GM23248 (cell line): ENCODE results near the gene NCOA7. TPM values are rescaled to one million over a fixed set of nuclear protein-coding genes. Genes with fewer than 3 reads are reported as not detected.
A peak's percentile ranks its signal among the peaks of the same experiment; 100 is the strongest.
"Not testable (repeated sequence)": the region's sequence is repeated elsewhere in the genome, so short reads cannot be mapped to it uniquely, and the experiment has no call there.

Experiments
- DNase-seq: peaks from one replicate; pipeline ENCODE4 v3.0.0-alpha.2; 2015
- H2AFZ ChIP-seq: fragments of 200-600 bp; sonication (generic); 2 replicates; pipeline ENCODE4 v1.6.1; 2016; ENCODE audit warnings: antibody characterized with exemption
- H3F3A ChIP-seq: fragments of 200-600 bp; sonication (generic); 2 replicates; pipeline ENCODE4 v1.6.1; 2016; ENCODE audit warnings: mild to moderate bottlenecking, antibody characterized with exemption, mixed run types; ENCODE audit not compliant: insufficient read depth
- H3K27ac ChIP-seq: fragments of 200-600 bp; sonication (generic); 2 replicates; pipeline ENCODE4 v1.5.1; 2016; ENCODE audit warnings: mild to moderate bottlenecking
- H3K27me3 ChIP-seq: fragments of 200-600 bp; sonication (generic); replicated peaks from 2 replicates; pipeline ENCODE4 v1.6.1; 2016; ENCODE audit warnings: mild to moderate bottlenecking; ENCODE audit not compliant: insufficient read depth
- H3K36me3 ChIP-seq: fragments of 200-600 bp; sonication (generic); 2 replicates; pipeline ENCODE4 v1.6.1; 2016; ENCODE audit warnings: low read depth, mild to moderate bottlenecking
- H3K4me1 ChIP-seq: fragments of 200-600 bp; sonication (generic); 2 replicates; pipeline ENCODE4 v1.6.1; 2016; ENCODE audit warnings: mild to moderate bottlenecking; ENCODE audit not compliant: insufficient read depth
- H3K4me2 ChIP-seq: fragments of 200-600 bp; sonication (generic); one replicate; pipeline ENCODE4 v1.6.1; 2016; ENCODE audit warnings: mild to moderate bottlenecking; ENCODE audit not compliant: unreplicated experiment
- H3K4me3 ChIP-seq: fragments of 200-600 bp; sonication (generic); 2 replicates; pipeline ENCODE4 v1.5.1; 2016; ENCODE audit warnings: mild to moderate bottlenecking
- H3K79me2 ChIP-seq: fragments of 200-600 bp; sonication (generic); 2 replicates; pipeline ENCODE4 v1.6.1; 2016; ENCODE audit warnings: mild to moderate bottlenecking; ENCODE audit not compliant: insufficient read depth
- H3K9ac ChIP-seq: fragments of 200-600 bp; sonication (generic); 2 replicates; pipeline ENCODE4 v1.6.1; 2016; ENCODE audit warnings: mild to moderate bottlenecking
- H3K9me2 ChIP-seq: fragments of 200-600 bp; sonication (generic); 2 replicates; pipeline ENCODE4 v1.6.1; 2016; ENCODE audit warnings: mixed run types, mild to moderate bottlenecking, moderate library complexity; ENCODE audit not compliant: insufficient read depth
- H3K9me3 ChIP-seq: fragments of 200-600 bp; sonication (generic); one replicate; pipeline ENCODE4 v1.6.1; 2017; ENCODE audit warnings: low read depth
- H4K20me1 ChIP-seq: fragments of 200-600 bp; sonication (generic); 2 replicates; pipeline ENCODE4 v1.6.0; 2016; ENCODE audit not compliant: insufficient read depth
- EZH2 ChIP-seq: fragments of 200-600 bp; sonication (generic); IDR thresholded peaks from 2 replicates; pipeline ENCODE4 v1.6.1; 2018; ENCODE audit warnings: antibody characterized with exemption, mild to moderate bottlenecking; ENCODE audit not compliant: insufficient read depth, poor library complexity, severe bottlenecking
- EZH2phosphoT487 ChIP-seq: fragments of 200-600 bp; sonication (generic); IDR thresholded peaks from 2 replicates; pipeline ENCODE4 v1.6.1; 2018; ENCODE audit warnings: antibody characterized with exemption, moderate library complexity, mild to moderate bottlenecking, low read depth; ENCODE audit not compliant: insufficient read depth
- WGBS, 2 experiments: methylation state at CpG; one replicate each; pipeline ENCODE4 v1.1.6; 2015 to 2017; ENCODE audit warnings: low lambda C conversion rate in 2 of 2, low coverage in 1 of 2; ENCODE audit errors: missing lambda C conversion rate in 2 of 2; 5-methylcytosine and 5-hydroxymethylcytosine counted together
- in situ Hi-C: fragments of 300-500 bp; cut with MboI; formaldehyde crosslinking; loops from 2 replicates; pipeline ENCODE4 v1.15.0; 2020
- polyA plus RNA-seq: library from polyadenylated mRNA; unstranded; fragments of >200 nt; fragmentation: Nextera tagmentation; extraction: Ambion mirVana; gene quantifications from 2 replicates; pipeline ENCODE4 v1.2.1, GENCODE V29; 2016
- total RNA-seq: library from RNA; depleted of rRNA; stranded (reverse); fragments of >200 nt; shearing (Covaris generic); gene quantifications from 2 replicates; pipeline ENCODE4 v1.2.3, GENCODE V29; 2014

Gene NCOA7
- total and polyA plus RNA-seq, 2 experiments from 2014 or later = 9.5 to 10.2 TPM

DNA sequence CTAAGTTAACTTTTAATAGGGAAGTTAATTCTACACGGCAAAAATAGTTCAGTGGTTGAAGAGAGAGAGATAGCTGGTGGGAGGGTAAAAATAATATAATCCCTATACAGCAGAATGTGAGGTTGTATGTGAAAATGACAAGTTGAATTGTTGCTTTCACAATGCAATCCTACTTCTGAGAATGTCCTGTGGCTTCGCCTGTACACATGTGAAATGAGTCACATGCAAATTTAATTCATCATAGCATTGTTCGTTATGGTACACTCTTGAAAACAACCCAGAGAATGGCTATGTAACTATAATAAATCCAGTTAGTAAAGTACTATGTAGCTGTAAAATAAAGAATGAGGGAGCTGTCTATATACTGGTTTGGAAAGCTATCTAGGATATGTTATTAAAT lies 119.8 kb downstream of the NCOA7 start:
- Histone ChIP-seq H3K36me3 (no peaks in the 10 kb centered on the region), H3K27ac (no peak overlapping the region), H3K9ac (no peak overlapping the region), H3K9me2 (no peaks in the 10 kb centered on the region), H3K9me3 (no peaks in the 10 kb centered on the region), H3K27me3 (no peaks in the 10 kb centered on the region), H3K4me3 (no peak overlapping the region), H3K79me2 (no peaks in the 10 kb centered on the region), H4K20me1 (no peaks in the 10 kb centered on the region), H3K4me1 (peaks cover 20% of the 10 kb centered on the region), H3F3A (peaks cover 17% of the 10 kb centered on the region), H3K4me2 (no peak overlapping the region), H2AFZ (no peak overlapping the region)
- 32 to 45% methylated on average over 3 of the region's 3 CpGs for WGBS, 2 experiments
- in situ Hi-C loops = no loop called here
- TF ChIP-seq EZH2phosphoT487 = no peak
- no peak for TF ChIP-seq EZH2
- DNase-seq = peak; percentile 67

DNA sequence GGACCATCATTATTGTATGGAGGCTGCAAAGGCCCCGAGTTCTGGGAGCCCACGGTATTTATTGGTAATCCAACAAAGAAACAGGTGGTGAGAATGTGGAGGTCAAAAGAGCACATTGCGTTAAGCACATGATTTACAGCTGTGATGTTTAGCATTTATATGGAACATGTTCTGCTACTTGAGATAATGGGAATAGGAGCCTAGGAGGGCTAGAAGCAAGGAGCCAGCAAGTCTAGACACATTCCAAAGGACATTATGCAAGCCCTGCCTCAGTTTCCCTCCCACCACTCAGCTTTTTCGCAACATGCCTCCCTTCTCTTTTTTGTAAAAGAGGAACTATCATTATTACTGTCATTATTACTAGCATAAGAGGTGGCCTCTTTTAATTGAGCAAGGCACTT lies 120.3 kb downstream of the NCOA7 start:
- H3K27ac ChIP-seq, H3K9me3 ChIP-seq, H2AFZ ChIP-seq, in situ Hi-C loops, H3K79me2 ChIP-seq, H3K9ac ChIP-seq, H3K36me3 ChIP-seq, H3K4me3 ChIP-seq, H3K9me2 ChIP-seq, DNase-seq, H3K27me3 ChIP-seq, H3K4me2 ChIP-seq, H4K20me1 ChIP-seq: not testable (repeated sequence)
- H3K4me1 ChIP-seq = peaks cover 20% of the 10 kb centered on the region
- WGBS, 2 experiments = 58 to 65% methylated on average over 4 of the region's 4 CpGs
- peaks cover 17% of the 10 kb centered on the region for H3F3A ChIP-seq

DNA sequence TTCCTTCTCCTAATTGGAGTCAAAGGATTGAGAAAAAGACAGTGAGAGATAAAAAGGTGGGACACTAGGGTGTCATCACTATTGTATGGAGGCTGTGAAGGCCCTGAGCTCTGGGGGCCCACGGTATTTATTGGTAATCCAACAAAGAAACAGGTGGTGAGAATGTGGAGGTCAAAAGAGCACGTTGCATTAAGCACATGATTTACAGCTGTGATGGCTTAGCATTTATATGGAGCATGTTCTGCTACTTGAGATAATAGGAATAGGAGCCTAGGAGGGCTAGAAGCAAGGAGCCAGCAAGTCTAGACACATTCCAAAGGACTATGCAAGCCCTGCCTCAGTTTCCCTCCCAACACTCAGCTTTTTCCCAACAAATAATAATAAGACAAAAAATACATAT lies 121.7 kb downstream of the NCOA7 start:
- H2AFZ ChIP-seq, H3K27me3 ChIP-seq, H4K20me1 ChIP-seq, H3K4me3 ChIP-seq, H3K4me2 ChIP-seq, H3K9me3 ChIP-seq, H3K9me2 ChIP-seq, H3K27ac ChIP-seq, H3K9ac ChIP-seq, DNase-seq, in situ Hi-C loops, H3K36me3 ChIP-seq, H3K79me2 ChIP-seq: not testable (repeated sequence)
- Histone ChIP-seq H3K4me1 (peaks cover 20% of the 10 kb centered on the region), H3F3A (peaks cover 17% of the 10 kb centered on the region)
- WGBS, 2 experiments = 71 to 79% methylated on average over 2 of the region's 2 CpGs

DNA sequence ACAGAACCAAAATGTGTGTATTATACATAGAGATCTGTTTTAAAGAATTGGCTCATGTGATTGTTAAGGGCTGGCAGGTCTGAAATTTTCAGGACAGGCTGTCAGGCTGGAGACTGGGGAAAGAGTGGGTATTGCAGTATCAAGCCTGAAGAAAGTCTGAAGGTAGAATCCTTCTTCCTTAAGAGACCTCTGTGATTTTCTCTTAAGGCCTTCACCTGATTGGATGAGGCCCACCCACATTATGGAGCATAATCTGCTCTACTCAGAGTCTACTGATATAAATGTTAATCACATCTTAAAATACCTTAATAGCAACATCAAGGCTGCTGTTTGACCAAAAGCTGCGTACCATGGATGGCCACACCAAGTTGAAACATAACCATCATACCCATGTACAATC lies 122.4 kb downstream of the NCOA7 start:
- H2AFZ ChIP-seq = no peak overlapping the region
- TF ChIP-seq EZH2phosphoT487 (no peak), EZH2 (no peak)
- no peaks in the 10 kb centered on the region for H3K9me3 ChIP-seq
- H3K4me2 ChIP-seq = no peak overlapping the region
- no peaks in the 10 kb centered on the region for H3K9me2 ChIP-seq
- H3K36me3 ChIP-seq = no peaks in the 10 kb centered on the region
- peaks cover 20% of the 10 kb centered on the region for H3K4me1 ChIP-seq
- DNase-seq = no peak
- no peaks in the 10 kb centered on the region for H4K20me1 ChIP-seq
- H3F3A ChIP-seq = peaks cover 20% of the 10 kb centered on the region
- H3K9ac ChIP-seq = no peak overlapping the region
- no peak overlapping the region for H3K4me3 ChIP-seq
- peak overlapping the region; percentile 83 for H3K27ac ChIP-seq
- H3K79me2 ChIP-seq = no peaks in the 10 kb centered on the region
- WGBS, 2 experiments = 96 to 100% methylated on average over 1 of the region's 1 CpG
- H3K27me3 ChIP-seq = no peaks in the 10 kb centered on the region
- in situ Hi-C loops = no loop called here

DNA sequence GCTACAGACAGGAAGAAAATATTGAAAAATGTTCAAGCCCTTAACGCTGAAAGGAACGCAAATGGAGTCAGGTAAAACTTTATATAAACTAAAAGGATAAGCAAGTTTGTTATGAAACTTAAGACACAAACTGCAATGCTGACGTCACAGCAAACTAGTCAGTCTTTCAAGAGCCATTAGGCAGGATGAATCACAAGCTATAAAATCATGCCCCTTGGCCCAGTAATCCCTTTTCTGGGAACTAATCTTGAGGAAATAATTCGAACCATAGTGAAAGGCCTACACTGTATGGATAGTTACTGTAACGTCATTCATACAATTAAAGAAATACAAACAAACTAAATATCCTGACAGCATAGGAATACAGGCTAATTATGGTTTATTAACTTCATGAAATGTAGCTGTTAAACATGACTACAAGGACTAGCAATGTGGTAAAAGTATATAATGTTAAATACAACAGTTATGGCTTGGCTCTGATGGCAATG lies 123.1 kb downstream of the NCOA7 start:
- peak overlapping the region; percentile 65 for H3K4me2 ChIP-seq
- H3K9me2 ChIP-seq = no peaks in the 10 kb centered on the region
- H3K4me3 ChIP-seq = no peak overlapping the region
- no peaks in the 10 kb centered on the region for H3K79me2 ChIP-seq
- TF ChIP-seq EZH2phosphoT487 (no peak), EZH2 (no peak)
- H3K27ac ChIP-seq = peak overlapping the region; percentile 83
- peak overlapping the region; percentile 35; the same call in 1 of the 2 replicates for H3K9ac ChIP-seq
- H3K27me3 ChIP-seq = no peaks in the 10 kb centered on the region
- DNase-seq = peak; percentile 98
- WGBS, 2 experiments = 22 to 31% methylated on average over 5 of the region's 5 CpGs
- H4K20me1 ChIP-seq = no peaks in the 10 kb centered on the region
- no peaks in the 10 kb centered on the region for H3K9me3 ChIP-seq
- in situ Hi-C loops = no loop called here
- H2AFZ ChIP-seq = no peak overlapping the region
- peaks cover 27% of the 10 kb centered on the region for H3K4me1 ChIP-seq
- H3F3A ChIP-seq = peaks cover 27% of the 10 kb centered on the region
- no peaks in the 10 kb centered on the region for H3K36me3 ChIP-seq
